GM13976 (cell line): ENCODE measurements around the gene OGG1.
"Not testable (repeated sequence)": the region's sequence is repeated elsewhere in the genome, so short reads cannot be mapped to it uniquely, and the experiment has no call there.

Source experiments
- DNase-seq: peaks from one replicate; pipeline ENCODE4 v3.0.0; 2012; ENCODE audit warnings: low spot score
- CTCF ChIP-seq: IDR thresholded peaks from 2 replicates; pipeline ENCODE4 v1.5.1; 2012; ENCODE audit warnings: borderline replicate concordance, mild to moderate bottlenecking; ENCODE audit not compliant: insufficient read depth; ENCODE audit errors: extremely low read depth, missing control alignments, control extremely low read depth
- in situ Hi-C: fragments of 300-500 bp; cut with MboI; formaldehyde crosslinking; loops from one replicate; pipeline ENCODE4 v1.12.0; 2022; ENCODE audit warnings: low sequenced_read_pairs, mixed read lengths, inconsistent platforms; ENCODE audit not compliant: unreplicated experiment

The OGG1 gene

GRCh38 chr3:9767418-9767817 lies 17.7 kb downstream of the OGG1 start:
- in situ Hi-C loops = no loop called here
- no peak for TF ChIP-seq CTCF
- no peak for DNase-seq

DNA sequence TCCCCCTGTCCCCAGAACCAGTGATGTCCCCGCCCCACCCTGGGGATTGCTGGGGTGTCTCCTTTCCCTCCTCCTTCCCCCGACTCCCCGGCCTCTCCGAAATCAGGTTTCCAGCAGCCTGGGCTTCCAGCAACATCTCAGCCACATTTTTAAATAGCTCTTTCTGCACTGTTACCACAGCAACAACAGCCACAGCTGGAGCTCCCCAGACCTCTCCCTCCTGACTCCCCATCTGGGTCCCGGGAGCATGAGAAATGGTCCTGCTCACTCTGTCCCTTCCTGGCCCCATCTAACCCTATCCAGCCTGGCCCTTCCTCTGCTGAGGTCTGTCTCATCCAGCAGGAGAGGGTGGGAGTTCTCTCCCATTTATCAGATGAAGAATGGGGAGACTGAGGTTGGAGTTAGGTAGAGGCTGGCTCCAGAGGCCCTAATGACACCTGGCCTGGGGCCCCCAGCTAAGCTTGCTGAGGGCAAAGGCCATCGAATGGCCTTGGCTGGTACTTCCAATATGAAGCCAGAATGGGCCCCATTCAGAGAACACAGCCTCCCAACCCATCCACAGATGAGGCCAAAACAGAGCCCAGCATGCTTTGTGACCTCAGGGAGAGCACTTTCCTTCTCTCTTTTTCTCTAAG lies 18.5 kb downstream of the OGG1 start:
- TF ChIP-seq CTCF = no peak
- in situ Hi-C loops = no loop called here
- DNase-seq = no peak

- no peak for DNase-seq
- in situ Hi-C loops = no loop called here
- TF ChIP-seq CTCF = no peak
These were observed 19.3 kb downstream of the OGG1 start for GRCh38 chr3:9769012-9769411.

DNA sequence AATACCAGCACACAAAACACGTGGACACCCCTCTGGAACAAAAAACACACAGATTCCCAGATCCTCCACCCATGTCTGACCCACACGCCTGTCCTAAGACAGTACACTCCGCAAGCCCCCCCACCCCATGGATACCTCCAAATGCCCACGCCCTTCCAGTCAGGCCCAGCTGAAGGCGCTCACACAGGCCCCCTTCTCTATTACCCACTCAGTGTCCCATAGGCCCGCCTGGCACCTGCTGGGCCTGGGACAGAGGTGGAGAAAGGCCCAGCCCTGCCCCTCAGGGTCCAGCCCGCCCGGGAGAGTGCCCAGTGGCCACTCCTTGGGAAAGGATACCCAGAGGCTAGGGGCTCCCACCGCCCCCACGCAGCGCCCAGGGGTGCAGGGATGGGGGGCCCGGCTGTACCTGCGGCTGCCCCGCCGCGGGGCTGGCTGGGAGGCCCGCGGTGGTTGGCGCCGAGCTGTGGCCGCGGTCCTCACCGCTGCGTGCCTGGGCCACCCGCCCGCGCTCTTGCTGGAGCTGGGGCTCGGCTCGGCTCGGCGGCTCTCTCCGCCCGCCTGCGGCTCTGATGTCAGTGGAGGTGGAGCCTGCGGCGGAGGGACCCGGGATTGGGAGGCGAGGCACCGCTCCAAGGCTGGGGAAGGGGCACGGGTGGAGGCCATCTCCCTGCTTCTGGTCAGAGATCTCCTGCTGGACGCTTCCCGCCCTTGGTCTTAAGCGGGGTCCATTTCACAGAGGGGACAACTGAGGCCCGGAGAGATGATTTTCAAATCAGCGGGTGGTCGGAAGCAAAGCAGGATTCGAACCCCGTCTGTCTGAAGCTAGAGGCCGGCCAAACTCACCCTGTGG lies 19.9 kb downstream of the OGG1 start, which contains the start of gene CAMK1:
Gene CAMK1 (minus strand): TSS at position 522 of the 850 bp plus-strand sequence. CDS start 2,198 bp downstream, outside the sequence.
- TF ChIP-seq CTCF = no peak
- DNase-seq = peak; percentile 86
- in situ Hi-C loops = no loop called here

- in situ Hi-C loops = no loop called here
- no peak for DNase-seq
- TF ChIP-seq CTCF = no peak
These were observed 20.6 kb downstream of the OGG1 start for GRCh38 chr3:9770276-9770812.

DNA sequence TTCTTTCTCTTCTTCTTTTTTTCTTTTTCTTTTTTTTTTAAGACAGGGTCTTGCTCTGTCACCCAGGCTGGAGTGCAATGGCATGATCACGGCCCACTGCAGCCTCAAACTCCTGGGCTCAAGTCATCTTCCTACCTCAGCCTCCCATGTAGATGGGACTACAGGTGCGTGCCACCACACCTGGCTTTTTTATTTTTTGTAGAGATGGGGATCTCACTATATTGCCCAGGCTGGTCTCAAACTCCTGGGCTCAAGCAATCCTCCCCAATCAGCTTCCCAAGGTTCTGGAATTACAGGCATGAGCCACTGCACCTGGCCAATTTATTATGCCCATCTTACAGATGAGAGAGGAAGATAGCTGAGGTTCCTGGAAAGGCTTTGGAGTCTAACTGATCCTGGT lies 21.3 kb downstream of the OGG1 start:
- in situ Hi-C loops, DNase-seq: not testable (repeated sequence)

- no peak for TF ChIP-seq CTCF
- in situ Hi-C loops = no loop called here
- DNase-seq = no peak
These were observed 27.3 kb downstream of the OGG1 start for GRCh38 chr3:9776896-9777693.
